AG09319 (cell line): ENCODE results near the gene TLDC2.
"Not testable (repeated sequence)": the region's sequence is repeated elsewhere in the genome, so short reads cannot be mapped to it uniquely, and the experiment has no call there.

Experiments
- DNase-seq: peaks from one replicate; pipeline ENCODE4 v3.0.0-alpha.2; 2010; ENCODE audit warnings: low read depth; ENCODE audit errors: extremely low read depth
- TF ChIP-seq, protein P1 (sequence below): IDR thresholded peaks from 2 replicates; pipeline ENCODE4 v1.5.1; 2011; ENCODE audit warnings: low read depth, mild to moderate bottlenecking, inconsistent platforms, low read length, moderate library complexity

Gene TLDC2

GRCh38 chr20:36866164-36866563 lies 9.8 kb upstream of the TLDC2 start:
- no peak for DNase-seq
- TF ChIP-seq, protein P1, sequence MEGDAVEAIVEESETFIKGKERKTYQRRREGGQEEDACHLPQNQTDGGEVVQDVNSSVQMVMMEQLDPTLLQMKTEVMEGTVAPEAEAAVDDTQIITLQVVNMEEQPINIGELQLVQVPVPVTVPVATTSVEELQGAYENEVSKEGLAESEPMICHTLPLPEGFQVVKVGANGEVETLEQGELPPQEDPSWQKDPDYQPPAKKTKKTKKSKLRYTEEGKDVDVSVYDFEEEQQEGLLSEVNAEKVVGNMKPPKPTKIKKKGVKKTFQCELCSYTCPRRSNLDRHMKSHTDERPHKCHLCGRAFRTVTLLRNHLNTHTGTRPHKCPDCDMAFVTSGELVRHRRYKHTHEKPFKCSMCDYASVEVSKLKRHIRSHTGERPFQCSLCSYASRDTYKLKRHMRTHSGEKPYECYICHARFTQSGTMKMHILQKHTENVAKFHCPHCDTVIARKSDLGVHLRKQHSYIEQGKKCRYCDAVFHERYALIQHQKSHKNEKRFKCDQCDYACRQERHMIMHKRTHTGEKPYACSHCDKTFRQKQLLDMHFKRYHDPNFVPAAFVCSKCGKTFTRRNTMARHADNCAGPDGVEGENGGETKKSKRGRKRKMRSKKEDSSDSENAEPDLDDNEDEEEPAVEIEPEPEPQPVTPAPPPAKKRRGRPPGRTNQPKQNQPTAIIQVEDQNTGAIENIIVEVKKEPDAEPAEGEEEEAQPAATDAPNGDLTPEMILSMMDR: no peak

DNA sequence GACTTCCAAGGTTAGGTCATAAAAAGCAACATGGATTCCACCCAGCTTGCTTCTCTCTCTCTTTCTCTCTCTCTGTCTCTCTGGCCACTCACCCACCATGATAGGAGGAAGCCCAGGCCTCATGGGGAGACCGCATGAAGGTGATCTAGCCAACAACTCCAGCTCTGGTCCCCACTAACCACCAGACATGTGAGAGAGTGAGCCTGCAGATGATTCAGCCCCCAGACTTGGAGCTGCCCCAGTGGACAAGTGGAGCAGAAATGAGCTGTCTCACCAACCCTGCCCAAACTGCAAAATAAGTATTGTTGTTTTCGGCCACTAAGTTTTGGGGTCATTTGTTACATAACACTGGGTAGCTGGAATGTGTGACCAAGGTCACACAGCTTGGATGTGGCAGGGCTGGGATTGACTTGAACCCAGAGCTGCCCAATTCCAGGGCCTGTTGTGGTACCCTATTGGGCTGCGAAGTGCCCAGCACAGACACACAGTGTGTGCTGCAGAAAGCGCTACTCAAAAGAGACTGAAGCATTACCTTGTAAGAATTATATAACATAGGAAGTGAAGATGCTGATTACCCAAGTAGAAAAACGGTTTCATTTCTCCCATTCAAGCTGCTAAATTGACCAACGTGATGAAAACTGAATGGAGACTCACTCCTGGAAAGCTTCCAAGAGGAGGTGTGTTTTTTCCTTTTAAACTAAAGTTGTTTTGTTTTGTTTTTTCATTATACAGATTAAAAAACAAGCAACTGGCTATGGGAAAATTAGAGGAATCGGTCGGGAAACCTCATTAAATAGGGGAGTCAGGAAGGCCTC lies 9.1 kb upstream of the TLDC2 start:
- no peak for DNase-seq
- TF ChIP-seq, protein P1: no peak

DNA sequence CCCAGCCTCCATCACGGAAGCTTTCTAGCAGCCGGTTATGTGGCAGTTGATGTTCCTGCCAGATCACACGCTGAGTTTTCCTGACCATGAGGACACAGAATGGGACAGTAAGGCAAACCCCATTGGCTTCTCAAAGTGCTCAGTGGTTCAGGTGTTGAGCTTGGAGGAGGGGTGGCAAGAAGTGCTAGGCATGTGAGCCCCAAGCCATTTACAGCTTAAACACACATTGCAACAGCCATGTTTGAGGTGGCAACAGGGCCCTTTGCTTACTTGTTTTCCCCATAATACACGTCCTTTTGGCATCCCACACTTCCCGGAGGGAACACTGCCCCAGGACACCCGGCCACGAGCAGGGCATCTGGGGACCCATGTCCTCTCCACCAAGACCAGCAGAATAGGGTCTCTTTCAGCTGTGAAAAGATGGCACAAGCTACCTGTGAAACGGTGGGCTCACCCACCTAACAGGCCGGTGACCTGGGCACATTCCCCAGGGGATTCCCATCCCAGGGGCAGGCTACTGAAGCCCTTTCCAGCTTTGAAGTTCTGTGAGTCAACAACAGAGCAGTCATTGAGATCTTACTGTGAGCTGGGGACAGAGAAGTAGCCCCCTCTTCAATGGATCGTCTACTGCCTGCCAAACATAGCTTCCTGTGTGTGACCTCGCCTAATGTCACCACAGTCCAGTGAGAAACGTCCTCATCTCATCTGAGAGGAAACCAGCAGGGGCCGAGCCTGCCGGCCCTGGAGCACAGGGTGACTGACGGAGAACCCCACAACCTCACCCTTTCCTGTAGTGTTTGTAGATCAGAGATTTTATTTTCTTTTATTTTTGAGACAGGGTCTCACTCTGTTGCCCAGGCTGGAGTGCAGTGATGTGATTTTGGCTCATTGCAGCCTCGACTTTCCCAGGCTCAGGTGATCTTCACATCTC lies 4.0 kb upstream of the TLDC2 start:
- TF ChIP-seq, protein P1: no peak
- DNase-seq: no peak

DNA sequence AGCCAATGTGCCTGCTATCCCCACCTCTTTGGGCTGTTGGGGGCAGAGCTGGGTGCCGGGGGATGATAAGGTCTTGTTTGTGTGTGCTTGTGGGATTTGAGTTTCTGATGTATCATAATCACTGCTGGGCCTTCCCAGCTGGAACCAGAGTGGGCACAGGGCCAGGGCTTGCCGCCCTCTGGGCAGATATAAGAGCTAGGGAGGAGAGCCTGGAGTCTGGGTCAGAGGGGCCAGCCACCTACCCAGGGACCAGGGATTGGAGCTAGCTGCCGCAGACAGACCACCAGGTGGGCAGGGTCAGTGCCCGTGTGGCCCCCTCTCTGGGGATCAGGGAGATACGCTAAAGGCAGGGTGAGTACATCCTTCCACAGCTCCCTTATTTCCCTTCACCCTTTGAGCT lies 3.1 kb upstream of the TLDC2 start:
- TF ChIP-seq, protein P1: no peak
- DNase-seq: no peak

DNA sequence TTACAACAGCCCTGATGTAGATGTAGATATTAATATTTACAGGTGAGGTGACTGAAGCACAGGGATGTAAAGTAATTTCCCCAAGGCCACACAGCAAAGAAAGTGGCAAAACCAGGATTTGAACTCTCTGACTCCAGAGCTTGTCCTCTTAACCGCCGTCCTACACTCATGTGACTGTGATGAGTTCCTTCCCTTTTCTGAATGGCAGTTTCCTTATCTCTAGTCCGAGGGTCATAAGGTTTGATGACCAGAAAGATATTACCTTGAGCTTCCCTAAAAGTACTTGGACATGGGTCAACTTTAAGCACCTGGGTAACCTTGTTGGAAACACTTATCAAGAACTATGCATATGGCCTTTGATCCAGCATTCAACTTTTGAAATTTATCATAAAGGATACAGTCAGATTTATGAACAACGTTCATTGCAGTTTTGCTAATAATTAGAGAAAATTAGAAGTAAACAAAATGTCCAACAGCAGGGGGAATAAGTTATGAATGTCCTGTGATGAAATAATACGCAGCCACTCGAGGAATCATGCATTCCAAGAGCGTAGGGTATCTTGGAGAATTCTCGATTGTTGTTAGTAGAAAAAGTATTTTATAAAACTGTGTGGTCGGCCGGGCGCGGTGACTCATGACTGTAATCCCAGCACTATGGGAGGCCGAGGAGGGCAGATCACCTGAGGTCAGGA lies 2.3 kb upstream of the TLDC2 start:
- DNase-seq: no peak
- TF ChIP-seq, protein P1: no peak

DNA sequence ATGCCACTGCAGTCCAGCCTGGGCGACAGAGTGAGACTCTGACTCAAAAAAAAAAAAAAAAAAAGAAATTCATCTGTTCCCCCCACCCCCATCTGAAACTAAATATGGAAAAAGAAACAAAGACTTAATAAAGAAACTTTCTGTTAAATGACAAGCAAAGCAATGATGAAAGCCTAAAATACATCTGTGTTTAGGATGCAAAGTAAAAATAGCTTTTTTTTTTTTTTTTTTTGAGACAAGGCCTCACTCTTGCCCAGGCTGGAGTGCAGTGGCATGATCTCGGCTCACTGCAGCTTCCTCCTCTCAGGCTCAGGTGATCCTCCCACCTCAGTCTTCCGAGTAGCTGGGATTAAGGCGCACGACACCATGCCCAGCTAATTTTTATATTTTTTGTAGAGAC lies 845 bp upstream of the TLDC2 start:
- not testable (repeated sequence) for DNase-seq

DNA sequence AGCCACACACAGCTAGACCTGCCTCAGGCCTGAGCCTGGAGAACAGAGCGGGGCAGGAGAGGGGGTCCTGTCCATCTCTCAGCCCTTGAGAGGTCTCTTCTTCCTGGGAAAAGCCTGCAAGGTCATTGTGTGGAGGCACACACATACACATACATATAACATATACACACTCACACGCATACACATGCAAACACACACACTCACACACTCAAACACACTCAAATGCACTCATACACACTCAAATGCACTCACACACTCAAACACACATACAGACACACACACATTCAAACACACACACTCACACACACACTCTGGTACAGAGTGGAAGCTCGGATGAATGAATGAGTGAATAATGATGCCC lies 515 bp downstream of the TLDC2 start:
- no peak for DNase-seq
- TF ChIP-seq, protein P1: no peak
